Measurements from ENCODE around the gene RHEB. TPM values are rescaled to one million over a fixed set of nuclear protein-coding genes. Genes with fewer than 3 reads are reported as not detected.

The RHEB gene
- total and polyA plus RNA-seq, 4 experiments from 2014 or later = 40.8 to 83.2 (median 64.1) TPM

DNA sequence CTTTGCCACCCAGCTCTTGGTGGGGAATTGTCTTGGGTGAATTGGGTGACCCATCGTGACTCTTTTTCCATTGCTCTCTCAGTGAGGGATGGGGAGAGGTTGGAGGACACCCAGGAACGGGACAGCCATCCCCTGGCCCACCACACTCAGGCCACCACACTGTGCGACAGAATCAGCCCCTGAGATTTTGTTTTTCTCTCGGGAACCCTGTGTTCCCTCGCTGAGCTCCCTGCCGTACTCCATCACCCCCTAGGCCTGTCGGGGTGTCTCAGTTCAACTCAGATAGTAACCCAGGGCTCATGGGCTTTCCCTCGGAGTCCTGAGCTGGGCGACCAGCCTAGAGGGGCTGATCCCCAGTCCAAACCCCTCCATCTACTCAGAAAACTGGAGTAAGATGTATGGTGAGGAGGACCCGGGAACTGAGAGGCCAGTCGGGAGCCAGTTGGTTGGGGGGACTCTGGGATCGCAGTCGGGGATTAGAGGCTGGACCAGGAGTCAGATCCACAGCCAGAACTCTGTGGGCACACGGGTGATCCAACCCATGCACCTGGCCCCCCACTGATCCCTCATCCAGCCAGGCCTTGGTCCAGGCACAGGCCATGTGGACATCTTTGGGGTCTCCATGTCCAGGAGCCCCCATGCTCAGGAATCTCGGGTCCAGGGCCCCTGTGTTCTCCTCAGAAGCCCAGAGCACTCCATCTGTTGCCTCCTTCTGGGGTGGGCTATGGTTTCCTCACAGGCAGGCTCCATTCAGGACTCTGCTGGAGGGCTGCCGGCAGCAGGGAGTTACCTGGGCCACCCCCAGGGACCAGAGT is 89.1 kb downstream of the RHEB start:
- H3K4me1 ChIP-seq (ENCODE audit: insufficient read depth, low read length) = peaks cover 80% of the 10 kb centered on the region
- no peaks in the 10 kb centered on the region for H3K36me3 Mint-ChIP-seq
- no peaks in the 10 kb centered on the region for H3K9me3 Mint-ChIP-seq
- H3K27ac ChIP-seq (ENCODE audit: low read depth, low read length) = no peak overlapping the region
- CTCF ChIA-PET (ENCODE audit: partially characterized antibody) = interaction anchor here (0.7 to 2.1 kb wide), 9 partner anchors 15 to 115 kb away, joined by 3 to 27 read pairs (median 4); partner anchors contain the start of gene WDR86
- peak overlapping the region in 1 of 2 donors; percentile 10 for H3K4me3 ChIP-seq (ENCODE audit: low read length in 2 of 2)
- no peaks in the 10 kb centered on the region for H3K9me3 ChIP-seq (ENCODE audit: control insufficient read depth in 1 of 2, low read length in 2 of 2)
- intact Hi-C loops (cut with micrococcal nuclease) = loop anchor here (1.0 to 5.0 kb wide), 3 partner anchors 18 to 78 kb away; no protein-coding TSS in a partner anchor
- no peaks in the 10 kb centered on the region for H3K36me3 ChIP-seq (ENCODE audit: insufficient read depth, low read length)
- peak overlapping the region; percentile 60 to 98 (median 94) for H3K27ac Mint-ChIP-seq
- no peaks in the 10 kb centered on the region for H3K27me3 ChIP-seq (ENCODE audit: insufficient read depth, low read length)
- H3K27me3 Mint-ChIP-seq = no peaks in the 10 kb centered on the region
- peak overlapping the region in 6 of 8 donors; percentile 3 to 86 (median 79) for H3K4me3 Mint-ChIP-seq
- peaks cover 40 to 78% (median 59%) of the 10 kb centered on the region in 4 donors for H3K4me1 Mint-ChIP-seq
- DNase-seq = no peak
- POLR2A ChIA-PET (ENCODE audit: partially characterized antibody) = interaction anchor here (0.6 to 4.2 kb wide), 15 partner anchors 10 to 201 kb away, joined by 3 to 22 read pairs (median 4); partner anchors contain the start of genes CRYGN, NUB1 and WDR86

DNA sequence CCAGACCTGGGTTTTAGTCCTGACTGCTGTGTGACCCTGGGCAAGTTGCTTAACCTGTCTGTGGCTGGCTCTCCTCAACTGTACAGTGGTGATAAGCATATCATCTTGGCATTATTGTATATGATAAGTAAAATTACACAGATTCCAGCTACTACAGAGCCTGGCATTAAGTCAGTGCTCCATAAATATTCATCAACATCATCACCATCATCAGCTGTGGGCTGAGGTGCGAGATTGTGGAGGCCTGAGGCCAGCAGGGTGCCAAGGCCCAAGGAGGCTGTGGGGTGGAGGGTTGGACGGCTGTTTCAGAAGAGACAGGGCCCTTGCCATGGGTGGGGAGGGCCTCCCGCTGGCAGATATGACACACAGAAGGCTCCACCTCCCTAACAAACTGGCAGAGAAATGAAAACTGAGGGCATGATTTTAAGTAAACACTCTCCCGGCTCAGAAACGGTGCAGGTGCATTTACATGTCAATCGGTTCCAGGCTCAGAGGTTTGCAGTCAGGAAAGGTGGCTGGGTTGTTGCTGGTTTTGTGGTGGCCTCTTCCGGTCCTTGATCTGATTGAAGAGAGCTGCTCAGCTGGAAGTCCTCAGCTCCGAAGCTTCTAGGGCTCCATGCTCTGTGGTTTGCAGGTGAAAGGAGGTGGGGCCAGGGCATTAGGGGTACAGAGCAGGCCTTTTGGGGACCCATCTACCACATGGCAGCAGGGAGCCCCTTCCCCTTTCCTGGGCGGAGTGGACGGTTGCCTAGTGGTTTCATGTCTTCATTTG is 89.9 kb downstream of the RHEB start:
- Histone ChIP-seq H3K9me3 (ENCODE audit: control insufficient read depth in 1 of 2, low read length in 2 of 2) (no peaks in the 10 kb centered on the region), H3K27me3 (ENCODE audit: insufficient read depth, low read length) (no peaks in the 10 kb centered on the region), H3K27ac (ENCODE audit: low read depth, low read length) (peak overlapping the region; percentile 48), H3K4me1 (ENCODE audit: insufficient read depth, low read length) (peaks cover 80% of the 10 kb centered on the region), H3K36me3 (ENCODE audit: insufficient read depth, low read length) (no peaks in the 10 kb centered on the region), H3K4me3 (ENCODE audit: low read length in 2 of 2) (peak overlapping the region in 1 of 2 donors; percentile 15)
- ChIA-PET CTCF (ENCODE audit: partially characterized antibody) (interaction anchor here (0.7 to 2.1 kb wide), 7 partner anchors 16 to 77 kb away, joined by 3 to 27 read pairs (median 5); partner anchors contain the start of gene WDR86), POLR2A (ENCODE audit: partially characterized antibody) (interaction anchor here (0.6 to 4.2 kb wide), 15 partner anchors 11 to 202 kb away, joined by 3 to 22 read pairs (median 4); partner anchors contain the start of genes CRYGN, NUB1 and WDR86)
- Mint-ChIP-seq H3K4me1 (peaks cover 40 to 76% (median 57%) of the 10 kb centered on the region in 4 donors), H3K27me3 (no peaks in the 10 kb centered on the region), H3K36me3 (no peaks in the 10 kb centered on the region), H3K27ac (peak overlapping the region; percentile 91 to 98 (median 96)), H3K9me3 (no peaks in the 10 kb centered on the region), H3K4me3 (peak overlapping the region; percentile 41 to 86 (median 74))
- DNase-seq = peak; percentile 82 to 88 (median 87)
- intact Hi-C loops (cut with micrococcal nuclease) = loop anchor here (1.0 to 5.0 kb wide), 5 partner anchors 19 to 77 kb away; no protein-coding TSS in a partner anchor

DNA sequence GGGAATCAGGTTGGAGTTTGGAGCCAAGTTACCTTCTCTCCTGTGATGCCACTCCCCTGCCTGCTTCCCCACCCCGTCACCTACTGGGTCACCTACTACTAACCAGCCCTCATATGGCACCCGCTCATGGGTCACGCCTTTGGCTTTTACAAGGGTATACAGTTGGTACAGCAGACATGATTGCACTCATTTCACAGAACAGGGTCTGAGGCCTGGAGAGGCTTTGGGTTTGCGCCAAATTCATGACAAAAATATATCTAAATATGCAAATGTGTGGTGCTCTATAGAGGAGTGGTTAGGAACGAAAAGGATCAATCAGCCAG is 90.5 kb downstream of the RHEB start:
- H3K36me3 Mint-ChIP-seq = no peaks in the 10 kb centered on the region
- no peaks in the 10 kb centered on the region for H3K9me3 Mint-ChIP-seq
- ChIA-PET POLR2A (ENCODE audit: partially characterized antibody) (interaction anchor here (1.1 to 4.2 kb wide), 6 partner anchors 12 to 61 kb away, joined by 3 to 22 read pairs (median 15); partner anchors contain the start of genes CRYGN and WDR86), CTCF (ENCODE audit: partially characterized antibody) (interaction anchor here (1.8 to 2.1 kb wide), 2 partner anchors 19 to 20 kb away, joined by 4 to 27 read pairs; partner anchors contain the start of gene WDR86)
- no peaks in the 10 kb centered on the region for H3K9me3 ChIP-seq (ENCODE audit: control insufficient read depth in 1 of 2, low read length in 2 of 2)
- H3K27me3 ChIP-seq (ENCODE audit: insufficient read depth, low read length) = no peaks in the 10 kb centered on the region
- no peaks in the 10 kb centered on the region for H3K27me3 Mint-ChIP-seq
- peak overlapping the region; percentile 48 for H3K27ac ChIP-seq (ENCODE audit: low read depth, low read length)
- no peak for DNase-seq
- H3K4me3 Mint-ChIP-seq = peak overlapping the region; percentile 41 to 86 (median 74)
- no peaks in the 10 kb centered on the region for H3K36me3 ChIP-seq (ENCODE audit: insufficient read depth, low read length)
- peaks cover 40 to 74% (median 54%) of the 10 kb centered on the region in 4 donors for H3K4me1 Mint-ChIP-seq
- H3K27ac Mint-ChIP-seq = peak overlapping the region; percentile 91 to 98 (median 96)
- intact Hi-C loops (cut with micrococcal nuclease) = loop anchor here (1.0 kb wide), 2 partner anchors 20 to 61 kb away; no protein-coding TSS in a partner anchor
- H3K4me1 ChIP-seq (ENCODE audit: insufficient read depth, low read length) = peaks cover 79% of the 10 kb centered on the region
- peak overlapping the region in 1 of 2 donors; percentile 15 for H3K4me3 ChIP-seq (ENCODE audit: low read length in 2 of 2)

DNA sequence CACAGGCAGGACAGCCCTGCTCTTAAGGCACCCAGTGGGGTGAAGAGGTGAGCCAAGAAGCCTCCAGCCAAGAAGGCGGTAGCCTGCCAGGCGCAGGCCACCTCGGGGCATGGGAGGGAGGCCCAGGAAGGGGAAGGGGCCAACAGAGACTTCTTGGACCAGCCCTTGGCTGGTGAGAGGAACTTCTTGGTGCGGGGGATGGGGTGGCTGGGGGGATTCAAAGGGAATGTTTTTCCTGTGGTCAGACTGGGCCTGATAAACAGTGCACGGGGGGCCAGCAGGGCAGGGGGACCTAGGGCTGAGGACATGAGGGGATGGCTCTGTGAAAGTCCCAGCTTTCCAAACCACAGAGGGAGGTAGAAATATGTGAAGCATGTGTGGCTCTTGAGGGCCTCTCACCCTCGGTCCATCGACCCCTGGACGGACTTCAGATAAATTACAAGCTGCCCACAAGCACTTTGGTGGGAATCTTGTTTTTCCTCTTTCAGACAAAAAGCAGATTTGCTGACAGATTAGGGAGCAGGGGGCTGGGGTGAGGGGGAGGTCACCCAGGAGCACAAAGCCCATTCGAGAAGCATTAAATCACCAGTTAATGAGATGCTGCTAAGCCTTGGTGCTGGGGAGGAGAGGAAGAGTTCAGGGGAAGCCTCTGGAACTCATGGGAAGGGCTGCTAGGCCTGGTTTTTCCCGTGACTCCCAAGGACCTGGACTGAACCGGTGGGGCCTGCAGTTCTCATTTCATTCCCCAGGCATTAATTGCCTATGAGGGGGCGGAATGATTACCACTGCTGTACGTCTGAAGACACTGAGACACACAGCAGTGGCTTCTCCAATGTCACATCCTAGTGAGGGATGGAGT is 91.1 kb downstream of the RHEB start:
- H3K36me3 ChIP-seq (ENCODE audit: insufficient read depth, low read length) = no peaks in the 10 kb centered on the region
- Mint-ChIP-seq H3K27ac (peak overlapping the region; percentile 91 to 98 (median 94)), H3K4me1 (peaks cover 40 to 70% (median 54%) of the 10 kb centered on the region in 4 donors), H3K36me3 (no peaks in the 10 kb centered on the region), H3K9me3 (no peaks in the 10 kb centered on the region), H3K27me3 (no peaks in the 10 kb centered on the region), H3K4me3 (peak overlapping the region in 6 of 8 donors; percentile 40 to 84 (median 78))
- no peaks in the 10 kb centered on the region for H3K27me3 ChIP-seq (ENCODE audit: insufficient read depth, low read length)
- H3K9me3 ChIP-seq (ENCODE audit: control insufficient read depth in 1 of 2, low read length in 2 of 2) = no peaks in the 10 kb centered on the region
- no peak overlapping the region for H3K4me3 ChIP-seq (ENCODE audit: low read length in 2 of 2)
- POLR2A ChIA-PET (ENCODE audit: partially characterized antibody) = interaction anchor here (0.6 to 4.2 kb wide), 5 partner anchors 19 to 60 kb away, joined by 3 to 21 read pairs (median 10); partner anchors contain the start of gene WDR86
- CTCF ChIA-PET (ENCODE audit: partially characterized antibody) = interaction anchor here (1.3 to 2.1 kb wide), 2 partner anchors 20 to 114 kb away, joined by 3 to 27 read pairs; no protein-coding TSS in a partner anchor
- intact Hi-C loops (cut with micrococcal nuclease) = loop anchor here (1.0 kb wide), 2 partner anchors 19 to 60 kb away; no protein-coding TSS in a partner anchor
- peaks cover 73% of the 10 kb centered on the region for H3K4me1 ChIP-seq (ENCODE audit: insufficient read depth, low read length)
- H3K27ac ChIP-seq (ENCODE audit: low read depth, low read length) = peak overlapping the region; percentile 48
- DNase-seq = no peak

DNA sequence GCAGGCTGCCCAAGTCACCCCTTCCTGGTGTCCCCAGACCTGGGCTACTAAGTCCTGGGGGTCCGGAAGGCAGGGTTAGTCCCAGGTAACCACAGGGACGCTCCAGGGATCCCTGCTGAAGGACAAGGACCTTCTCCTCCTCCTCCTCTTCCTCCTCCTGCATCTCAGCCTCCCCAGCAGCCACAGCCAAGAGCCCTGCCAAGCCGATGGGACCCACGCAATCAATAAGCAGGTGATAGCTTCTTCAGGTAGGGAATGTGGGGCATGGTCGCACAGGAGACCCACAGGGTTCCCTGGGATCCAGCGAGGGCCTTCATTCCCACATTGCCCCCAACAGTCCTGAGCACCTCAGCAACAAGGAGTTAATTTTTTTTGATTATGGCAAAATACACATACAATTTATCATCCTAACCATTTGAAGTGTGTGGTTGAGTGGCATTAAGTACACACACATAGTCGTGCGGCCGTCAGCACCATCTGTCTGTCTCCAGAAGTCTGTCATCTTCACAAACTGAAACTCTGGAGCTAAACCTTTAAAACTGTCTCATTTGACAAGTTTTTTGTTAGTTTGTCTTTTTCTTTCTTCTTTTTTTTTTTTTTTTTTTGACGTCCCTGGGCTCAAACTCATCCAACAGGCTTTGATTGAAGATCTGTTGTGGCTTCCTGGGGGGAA is 91.9 kb downstream of the RHEB start:
- Mint-ChIP-seq H3K36me3 (no peaks in the 10 kb centered on the region), H3K9me3 (peaks cover 0 to 2% (median 0%) of the 10 kb centered on the region in 8 donors), H3K4me1 (peaks cover 35 to 63% (median 47%) of the 10 kb centered on the region in 4 donors), H3K4me3 (peak overlapping the region in 5 of 8 donors; percentile 15 to 84 (median 57)), H3K27me3 (no peaks in the 10 kb centered on the region), H3K27ac (peak overlapping the region; percentile 91 to 98 (median 94))
- peaks cover 66% of the 10 kb centered on the region for H3K4me1 ChIP-seq (ENCODE audit: insufficient read depth, low read length)
- no peak overlapping the region for H3K4me3 ChIP-seq (ENCODE audit: low read length in 2 of 2)
- no peaks in the 10 kb centered on the region for H3K9me3 ChIP-seq (ENCODE audit: control insufficient read depth in 1 of 2, low read length in 2 of 2)
- intact Hi-C loops (cut with micrococcal nuclease) = no loop called here
- no peak for DNase-seq
- no peaks in the 10 kb centered on the region for H3K36me3 ChIP-seq (ENCODE audit: insufficient read depth, low read length)
- CTCF ChIA-PET (ENCODE audit: partially characterized antibody) = interaction anchor here (1.3 kb wide), 1 partner anchor 113 kb away, joined by 3 read pairs; no protein-coding TSS in a partner anchor
- H3K27me3 ChIP-seq (ENCODE audit: insufficient read depth, low read length) = no peaks in the 10 kb centered on the region
- H3K27ac ChIP-seq (ENCODE audit: low read depth, low read length) = peak overlapping the region; percentile 29
- POLR2A ChIA-PET (ENCODE audit: partially characterized antibody) = interaction anchor here (0.6 to 4.2 kb wide), 3 partner anchors 18 to 44 kb away, joined by 4 to 21 read pairs (median 20); partner anchors contain the start of gene WDR86

All from CD4-positive, alpha-beta memory T cell (primary cell).